HFF-Myc (cell line): ENCODE results near the gene TOM1L2.

Experiments
- DNase-seq: peaks from one replicate; pipeline ENCODE4 v3.0.0-alpha.2; 2011; ENCODE audit warnings: low read depth; ENCODE audit errors: extremely low read depth
- H3K4me3 ChIP-seq: replicated peaks from 2 replicates; pipeline ENCODE4 v1.5.1; 2011; ENCODE audit warnings: low read depth, mild to moderate bottlenecking, control low read depth, low read length
- CTCF ChIP-seq: IDR thresholded peaks from 2 replicates; pipeline ENCODE4 v1.5.1; 2012; ENCODE audit warnings: mild to moderate bottlenecking, low read depth, low read length, control low read depth; ENCODE audit errors: missing control alignments

The TOM1L2 gene

GRCh38 chr17:17800504-17801021 lies 171.6 kb downstream of the TOM1L2 start:
- H3K4me3 ChIP-seq, result no peak overlapping the region
- DNase-seq, result no peak
- no peak for TF ChIP-seq CTCF

GRCh38 chr17:17798573-17799255 lies 173.5 kb downstream of the TOM1L2 start:
- no peak overlapping the region for H3K4me3 ChIP-seq
- TF ChIP-seq CTCF, result no peak
- DNase-seq, result no peak

GRCh38 chr17:17798010-17798556 lies 174.1 kb downstream of the TOM1L2 start:
- DNase-seq, result no peak
- TF ChIP-seq CTCF, result no peak
- no peak overlapping the region for H3K4me3 ChIP-seq

- H3K4me3 ChIP-seq, result no peak overlapping the region
- no peak for DNase-seq
- no peak for TF ChIP-seq CTCF
Measured at GRCh38 chr17:17797119-17797809, 174.9 kb downstream of the TOM1L2 start.

- DNase-seq, result no peak
- no peak overlapping the region for H3K4me3 ChIP-seq
- TF ChIP-seq CTCF, result no peak
Measured at GRCh38 chr17:17796787-17797061, 175.5 kb downstream of the TOM1L2 start.

- H3K4me3 ChIP-seq, result no peak overlapping the region
- DNase-seq, result no peak
- TF ChIP-seq CTCF, result no peak
Measured at GRCh38 chr17:17795946-17796786, 176.0 kb downstream of the TOM1L2 start.
